ENCODE measurements around the gene TNNI3. TPM values are rescaled to one million over a fixed set of nuclear protein-coding genes. Genes with fewer than 3 reads are reported as not detected.

TNNI3 gene
- total and polyA plus RNA-seq, 9 of the 15 experiments (the other 6 are each of a cell fraction or from before 2014, with no cell fraction given): 4.7 to 158 (median 42.0) TPM

DNA sequence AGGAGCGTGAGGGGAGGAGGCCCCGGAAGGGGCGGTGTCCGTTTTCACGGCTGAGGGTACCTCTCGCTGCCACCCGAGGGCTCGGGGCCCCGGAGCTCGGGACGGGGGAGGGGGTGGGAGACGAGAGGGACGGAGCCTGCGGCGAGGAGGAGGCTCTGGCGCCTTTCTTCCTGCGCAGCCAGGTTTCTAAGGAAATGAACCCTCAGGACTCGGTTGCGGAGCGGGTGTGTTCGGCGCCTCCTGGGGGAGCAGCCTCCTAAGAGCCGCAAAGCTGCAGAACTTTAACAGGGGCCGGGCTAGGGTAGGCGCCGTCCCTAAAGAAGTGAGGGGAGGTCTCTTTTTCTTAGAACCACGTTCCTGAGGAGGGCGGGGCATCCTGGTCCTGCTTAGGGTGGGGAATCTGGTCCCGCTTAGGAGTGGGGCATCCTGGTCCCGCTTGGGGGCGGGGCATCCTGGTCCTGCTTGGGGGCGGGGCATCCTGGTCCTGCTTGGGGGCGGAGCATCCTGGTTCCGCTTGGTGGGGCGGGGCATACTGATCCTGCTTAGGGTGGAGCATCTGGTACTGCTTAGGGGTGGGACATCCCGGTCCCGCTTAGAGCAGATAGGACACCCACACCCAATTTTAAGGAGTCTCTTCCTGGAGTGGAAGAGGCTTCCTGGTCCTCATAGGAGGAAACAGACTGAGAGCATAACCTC lies 16.3 kb upstream of the TNNI3 start (continued):
- TF ChIP-seq MTF1 (CRISPR knock-in tag; IDR thresholded peaks at IDR 0.05; ENCODE audit: borderline replicate concordance) (no peak), ZNF23 (CRISPR knock-in tag; IDR thresholded peaks at IDR 0.05) (no peak), CAMTA2 (CRISPR knock-in tag; conservative IDR thresholded peaks at IDR 0.05) (no peak), ZFP30 (CRISPR knock-in tag; IDR thresholded peaks at IDR 0.05; ENCODE audit: borderline replicate concordance) (no peak), ZNF507 (tag; conservative IDR thresholded peaks at IDR 0.05) (no peak), MIER1 (IDR thresholded peaks at IDR 0.05; ENCODE audit: low read depth) (no peak), ZFX (CRISPR knock-in tag; IDR thresholded peaks at IDR 0.05) (no peak), ELF4 (CRISPR knock-in tag; IDR thresholded peaks at IDR 0.05) (no peak), FOXP1 (CRISPR knock-in tag; IDR thresholded peaks at IDR 0.05) (no peak), CSDE1 (IDR thresholded peaks at IDR 0.05) (no peak), RNF2 (IDR thresholded peaks at IDR 0.05) (0 out of 2 replicates have a peak, but pooled peaks have one; percentile 7), STAT5A (IDR thresholded peaks at IDR 0.05; ENCODE audit: borderline replicate concordance, low read length) (no peak), FUS (optimal IDR thresholded peaks at IDR 0.05; ENCODE audit: low read depth, low read length) (no peak), DDX20 (tag; IDR thresholded peaks at IDR 0.05; ENCODE audit: low read depth) (no peak), SP2 (IDR thresholded peaks at IDR 0.05; ENCODE audit: extremely low read depth, low read depth, low read length, poor library complexity, severe bottlenecking) (no peak), GTF2A2 (tag; IDR thresholded peaks at IDR 0.05) (no peak), E2F3 (CRISPR knock-in tag; IDR thresholded peaks at IDR 0.05) (no peak), ZBTB1 (CRISPR knock-in tag; IDR thresholded peaks at IDR 0.05; ENCODE audit: borderline replicate concordance, low read depth) (no peak), TCF7 (IDR thresholded peaks at IDR 0.05; ENCODE audit: borderline replicate concordance) (no peak), PCBP1 (IDR thresholded peaks at IDR 0.05; ENCODE audit: low read depth, low read length, poor library complexity, severe bottlenecking) (peak; percentile 48), KDM1A (IDR thresholded peaks at IDR 0.05) (peak in 1 of 2 experiments; percentile 51; a peak in 1 of 4 replicates), ARHGAP35 (IDR thresholded peaks at IDR 0.05; ENCODE audit: partially characterized antibody) (no peak)
- TF ChIP-seq, protein P1, sequence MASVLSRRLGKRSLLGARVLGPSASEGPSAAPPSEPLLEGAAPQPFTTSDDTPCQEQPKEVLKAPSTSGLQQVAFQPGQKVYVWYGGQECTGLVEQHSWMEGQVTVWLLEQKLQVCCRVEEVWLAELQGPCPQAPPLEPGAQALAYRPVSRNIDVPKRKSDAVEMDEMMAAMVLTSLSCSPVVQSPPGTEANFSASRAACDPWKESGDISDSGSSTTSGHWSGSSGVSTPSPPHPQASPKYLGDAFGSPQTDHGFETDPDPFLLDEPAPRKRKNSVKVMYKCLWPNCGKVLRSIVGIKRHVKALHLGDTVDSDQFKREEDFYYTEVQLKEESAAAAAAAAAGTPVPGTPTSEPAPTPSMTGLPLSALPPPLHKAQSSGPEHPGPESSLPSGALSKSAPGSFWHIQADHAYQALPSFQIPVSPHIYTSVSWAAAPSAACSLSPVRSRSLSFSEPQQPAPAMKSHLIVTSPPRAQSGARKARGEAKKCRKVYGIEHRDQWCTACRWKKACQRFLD (CRISPR knock-in tag; IDR thresholded peaks at IDR 0.05): no peak
- TF ChIP-seq, protein P2, sequence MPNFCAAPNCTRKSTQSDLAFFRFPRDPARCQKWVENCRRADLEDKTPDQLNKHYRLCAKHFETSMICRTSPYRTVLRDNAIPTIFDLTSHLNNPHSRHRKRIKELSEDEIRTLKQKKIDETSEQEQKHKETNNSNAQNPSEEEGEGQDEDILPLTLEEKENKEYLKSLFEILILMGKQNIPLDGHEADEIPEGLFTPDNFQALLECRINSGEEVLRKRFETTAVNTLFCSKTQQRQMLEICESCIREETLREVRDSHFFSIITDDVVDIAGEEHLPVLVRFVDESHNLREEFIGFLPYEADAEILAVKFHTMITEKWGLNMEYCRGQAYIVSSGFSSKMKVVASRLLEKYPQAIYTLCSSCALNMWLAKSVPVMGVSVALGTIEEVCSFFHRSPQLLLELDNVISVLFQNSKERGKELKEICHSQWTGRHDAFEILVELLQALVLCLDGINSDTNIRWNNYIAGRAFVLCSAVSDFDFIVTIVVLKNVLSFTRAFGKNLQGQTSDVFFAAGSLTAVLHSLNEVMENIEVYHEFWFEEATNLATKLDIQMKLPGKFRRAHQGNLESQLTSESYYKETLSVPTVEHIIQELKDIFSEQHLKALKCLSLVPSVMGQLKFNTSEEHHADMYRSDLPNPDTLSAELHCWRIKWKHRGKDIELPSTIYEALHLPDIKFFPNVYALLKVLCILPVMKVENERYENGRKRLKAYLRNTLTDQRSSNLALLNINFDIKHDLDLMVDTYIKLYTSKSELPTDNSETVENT (CRISPR knock-in tag; IDR thresholded peaks at IDR 0.05): no peak
- TF ChIP-seq, protein P3, sequence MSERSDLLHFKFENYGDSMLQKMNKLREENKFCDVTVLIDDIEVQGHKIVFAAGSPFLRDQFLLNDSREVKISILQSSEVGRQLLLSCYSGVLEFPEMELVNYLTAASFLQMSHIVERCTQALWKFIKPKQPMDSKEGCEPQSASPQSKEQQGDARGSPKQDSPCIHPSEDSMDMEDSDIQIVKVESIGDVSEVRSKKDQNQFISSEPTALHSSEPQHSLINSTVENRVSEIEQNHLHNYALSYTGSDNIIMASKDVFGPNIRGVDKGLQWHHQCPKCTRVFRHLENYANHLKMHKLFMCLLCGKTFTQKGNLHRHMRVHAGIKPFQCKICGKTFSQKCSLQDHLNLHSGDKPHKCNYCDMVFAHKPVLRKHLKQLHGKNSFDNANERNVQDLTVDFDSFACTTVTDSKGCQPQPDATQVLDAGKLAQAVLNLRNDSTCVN (CRISPR knock-in tag; IDR thresholded peaks at IDR 0.05): no peak
